ENCODE data around the gene IPO9. TPM values are rescaled to one million over a fixed set of nuclear protein-coding genes. Genes with fewer than 3 reads are reported as not detected.

IPO9 gene
- total RNA-seq, 2 donors from 2014 or later: 11.7 to 12.2 TPM

- Histone ChIP-seq H3K4me1 (no peaks in the 10 kb centered on the region), H3K27me3 (no peaks in the 10 kb centered on the region), H3K27ac (no peak overlapping the region), H3K36me3 (replicated peaks in 1 of 2; ENCODE audit: insufficient read depth in 1 of 2, low read depth in 2 of 2) (no peaks in the 10 kb centered on the region), H3K9me3 (no peaks in the 10 kb centered on the region), H3K4me3 (no peak overlapping the region)
- whole genome bisulfite sequencing, 2 donors: 65 to 78% methylated on average over 6 to 7 of the region's 7 CpGs
- intact Hi-C loops (cut with DNase I): loop anchor here (10.0 kb wide), 1 partner anchor 230 kb away; the partner anchor contains the start of gene GPR37L1
- TF ChIP-seq POLR2A (IDR thresholded peaks at IDR 0.05) (no peak), CTCF (IDR thresholded peaks at IDR 0.05) (no peak)
- no peak for ATAC-seq
- no peak for DNase-seq
Measured at GRCh38 chr1:201895120-201895665, 66.2 kb downstream of the IPO9 start.

- H3K27me3 ChIP-seq: no peaks in the 10 kb centered on the region
- no peaks in the 10 kb centered on the region for H3K4me1 ChIP-seq
- H3K27ac ChIP-seq: no peak overlapping the region
- intact Hi-C loops (cut with DNase I): loop anchor here (10.0 kb wide), 1 partner anchor 229 kb away; the partner anchor contains the start of gene GPR37L1
- no peak overlapping the region for H3K4me3 ChIP-seq
- DNase-seq (peak; percentile 87 to 90 (median 88)), ATAC-seq (peak; percentile 94)
- WGBS, 2 donors: 9 to 17% methylated on average over 7 to 10 of the region's 10 CpGs
- TF ChIP-seq CTCF (IDR thresholded peaks at IDR 0.05) (peak; percentile 90 to 94 (median 90)), POLR2A (IDR thresholded peaks at IDR 0.05) (no peak)
- H3K9me3 ChIP-seq: no peaks in the 10 kb centered on the region
- H3K36me3 ChIP-seq (replicated peaks in 1 of 2; ENCODE audit: insufficient read depth in 1 of 2, low read depth in 2 of 2): no peaks in the 10 kb centered on the region
Measured at GRCh38 chr1:201895913-201896807, 67.2 kb downstream of the IPO9 start.

GRCh38 chr1:201896951-201897391 lies 68.0 kb downstream of the IPO9 start:
- no peak overlapping the region for H3K4me3 ChIP-seq
- WGBS, 2 donors: 53 to 57% methylated on average over 2 of the region's 2 CpGs
- DNase-seq (no peak), ATAC-seq (no peak)
- H3K36me3 ChIP-seq (replicated peaks in 1 of 2; ENCODE audit: insufficient read depth in 1 of 2, low read depth in 2 of 2): no peaks in the 10 kb centered on the region
- H3K27ac ChIP-seq: no peak overlapping the region
- TF ChIP-seq CTCF (IDR thresholded peaks at IDR 0.05) (no peak), POLR2A (IDR thresholded peaks at IDR 0.05) (no peak)
- no peaks in the 10 kb centered on the region for H3K4me1 ChIP-seq
- no peaks in the 10 kb centered on the region for H3K27me3 ChIP-seq
- intact Hi-C loops (cut with DNase I): loop anchor here (10.0 kb wide), 1 partner anchor 228 kb away; the partner anchor contains the start of gene GPR37L1
- H3K9me3 ChIP-seq: no peaks in the 10 kb centered on the region

- Histone ChIP-seq H3K4me1 (no peaks in the 10 kb centered on the region), H3K4me3 (no peak overlapping the region), H3K36me3 (replicated peaks in 1 of 2; ENCODE audit: insufficient read depth in 1 of 2, low read depth in 2 of 2) (no peaks in the 10 kb centered on the region), H3K27me3 (no peaks in the 10 kb centered on the region), H3K27ac (no peak overlapping the region), H3K9me3 (no peaks in the 10 kb centered on the region)
- intact Hi-C loops (cut with DNase I): loop anchor here (10.0 kb wide), 1 partner anchor 226 kb away; the partner anchor contains the start of gene GPR37L1
- no peak for TF ChIP-seq POLR2A (IDR thresholded peaks at IDR 0.05)
- no peak for TF ChIP-seq CTCF (IDR thresholded peaks at IDR 0.05)
- DNase-seq (no peak), ATAC-seq (no peak)
- 47% methylated on average over 4 of the region's 4 CpGs for WGBS, 2 donors
Measured at GRCh38 chr1:201898240-201898894, 69.4 kb downstream of the IPO9 start.
